IPS-18a (cell line): ENCODE measurements around the gene CRYGB.
"Not testable (repeated sequence)": the region's sequence is repeated elsewhere in the genome, so short reads cannot be mapped to it uniquely, and the experiment has no call there.

ENCODE experiments used
- H3K27ac ChIP-seq: one replicate; pipeline ENCODE4 v1.5.1; 2013; ENCODE audit warnings: low read length
- H3K27me3 ChIP-seq: one replicate; pipeline ENCODE4 v1.6.1; 2013; ENCODE audit warnings: mild to moderate bottlenecking, low read length; ENCODE audit not compliant: control insufficient read depth, insufficient read depth
- H3K36me3 ChIP-seq: one replicate; pipeline ENCODE4 v1.6.1; 2013; ENCODE audit warnings: low read depth, low read length; ENCODE audit not compliant: control insufficient read depth
- H3K4me1 ChIP-seq: one replicate; pipeline ENCODE4 v1.6.1; 2013; ENCODE audit warnings: low read depth, low read length; ENCODE audit not compliant: control insufficient read depth
- H3K4me3 ChIP-seq: one replicate; pipeline ENCODE4 v1.5.1; 2013; ENCODE audit warnings: low read length
- H3K9ac ChIP-seq: one replicate; pipeline ENCODE4 v1.6.1; 2013; ENCODE audit warnings: mild to moderate bottlenecking, low read length, moderate library complexity
- H3K9me3 ChIP-seq: one replicate; pipeline ENCODE4 v1.6.1; 2013; ENCODE audit warnings: low read depth, low read length; ENCODE audit not compliant: control insufficient read depth

The CRYGB gene

DNA sequence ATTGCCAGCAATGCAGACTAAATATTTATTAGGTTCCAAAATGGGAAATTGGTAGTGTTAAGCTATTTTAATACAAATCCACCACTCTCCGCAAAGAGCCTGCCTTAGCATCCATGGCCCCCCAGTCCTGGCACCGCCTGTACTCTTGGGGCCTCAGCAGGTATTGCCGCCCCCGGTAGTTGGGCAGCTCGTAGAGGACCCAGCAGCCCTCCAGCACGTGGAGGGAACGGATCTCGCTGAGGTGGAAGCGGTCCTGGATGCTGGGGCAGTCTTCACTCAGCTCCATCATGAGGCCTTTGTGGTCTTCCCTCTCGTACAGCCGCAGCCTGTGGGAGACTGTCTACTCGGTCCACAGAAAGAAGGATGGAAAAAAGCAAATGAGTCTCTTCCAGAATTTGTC is 17.8 kb downstream of the CRYGB start:
- no peaks in the 10 kb centered on the region for H3K9me3 ChIP-seq
- H3K4me3 ChIP-seq, result no peak overlapping the region
- H3K27me3 ChIP-seq, result no peaks in the 10 kb centered on the region
- H3K36me3 ChIP-seq, result no peaks in the 10 kb centered on the region
- no peaks in the 10 kb centered on the region for H3K4me1 ChIP-seq
- no peak overlapping the region for H3K9ac ChIP-seq
- no peak overlapping the region for H3K27ac ChIP-seq

DNA sequence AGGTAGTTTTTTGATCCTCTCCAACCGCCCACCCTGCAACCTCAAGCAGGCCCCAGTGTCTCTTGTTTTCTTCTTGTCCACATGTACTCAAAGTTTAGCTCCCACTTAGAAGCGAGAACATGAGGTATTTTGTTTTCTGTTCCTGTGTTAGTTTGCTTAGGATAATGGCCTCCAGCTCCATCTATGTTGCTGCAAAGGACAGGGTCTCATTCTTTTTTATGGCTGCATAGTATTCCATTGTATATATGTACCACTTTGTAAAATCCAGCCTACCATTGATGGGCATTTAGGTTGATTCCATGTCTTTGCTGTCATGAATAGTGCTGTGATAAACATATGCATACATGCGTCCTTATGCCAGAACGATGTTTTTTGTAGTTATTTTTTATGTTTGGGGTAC is 18.9 kb downstream of the CRYGB start:
- Histone ChIP-seq H3K36me3 (no peaks in the 10 kb centered on the region), H3K4me3 (no peak overlapping the region), H3K4me1 (no peaks in the 10 kb centered on the region), H3K9me3 (no peaks in the 10 kb centered on the region), H3K27ac (no peak overlapping the region), H3K27me3 (no peaks in the 10 kb centered on the region), H3K9ac (no peak overlapping the region)

DNA sequence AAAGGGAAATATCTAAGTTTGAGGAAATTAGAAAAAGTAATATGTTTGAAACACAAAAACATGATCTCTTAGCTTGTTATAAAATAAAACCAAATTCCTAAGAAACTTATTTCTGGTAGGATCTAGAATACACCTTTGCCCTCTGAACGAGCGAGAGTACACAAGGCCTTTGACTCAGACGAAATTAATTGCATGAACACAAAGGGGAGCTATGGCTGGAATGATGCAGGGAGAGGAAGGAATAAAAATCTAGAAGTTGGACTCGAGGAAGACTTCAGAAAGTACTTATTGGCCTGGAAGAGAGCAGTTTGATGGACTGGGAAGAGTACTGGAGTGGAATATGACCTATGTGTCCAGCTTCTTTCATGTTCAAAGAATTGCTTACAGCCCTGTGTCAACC is 20.7 kb downstream of the CRYGB start:
- Histone ChIP-seq H3K36me3 (no peaks in the 10 kb centered on the region), H3K4me1 (no peaks in the 10 kb centered on the region), H3K27me3 (no peaks in the 10 kb centered on the region), H3K9me3 (no peaks in the 10 kb centered on the region), H3K9ac (no peak overlapping the region), H3K4me3 (no peak overlapping the region), H3K27ac (no peak overlapping the region)

DNA sequence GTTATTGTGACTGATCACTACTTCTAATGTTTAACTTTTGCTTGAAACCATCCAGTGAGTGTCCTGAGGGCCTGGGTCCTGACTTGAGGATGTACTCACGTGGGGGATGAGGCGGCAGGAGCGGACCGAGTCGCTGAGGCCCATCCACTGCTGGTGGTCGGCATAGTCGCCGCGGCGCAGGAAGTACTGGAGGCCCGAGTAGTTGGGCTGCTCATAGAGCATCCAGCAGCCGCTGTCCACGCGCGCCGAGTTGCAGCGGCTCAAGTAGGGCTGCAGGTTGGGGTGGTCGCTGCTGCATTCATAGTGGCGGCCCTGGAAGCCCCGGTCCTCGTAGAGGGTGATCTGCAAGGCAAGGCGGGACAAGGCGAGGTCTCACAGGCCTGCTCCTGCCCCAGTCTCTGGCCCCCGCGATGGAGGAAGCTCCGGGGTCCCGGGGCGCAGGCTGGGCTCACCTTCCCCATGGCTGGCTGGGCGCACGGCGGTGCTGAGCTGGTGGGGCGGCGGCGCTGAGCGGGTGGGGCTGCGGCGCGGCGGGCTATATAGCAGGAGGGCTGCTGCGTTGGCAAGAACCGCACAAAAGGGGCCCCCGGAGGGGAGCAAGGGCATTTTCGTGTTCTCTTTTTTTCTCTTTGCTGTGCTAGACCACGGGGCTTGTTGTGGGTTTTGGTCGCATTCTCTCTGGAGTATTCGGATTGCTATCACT is 21.8 kb downstream of the CRYGB start, which contains the start of gene CRYGD:
CRYGD (minus strand) TSS at position 512 of the 703 bp plus-strand sequence; CDS start at position 461, 51 bp downstream.
- not testable (repeated sequence) for H3K36me3 ChIP-seq, H3K4me3 ChIP-seq, H3K4me1 ChIP-seq, H3K9me3 ChIP-seq, H3K9ac ChIP-seq, H3K27ac ChIP-seq, H3K27me3 ChIP-seq

DNA sequence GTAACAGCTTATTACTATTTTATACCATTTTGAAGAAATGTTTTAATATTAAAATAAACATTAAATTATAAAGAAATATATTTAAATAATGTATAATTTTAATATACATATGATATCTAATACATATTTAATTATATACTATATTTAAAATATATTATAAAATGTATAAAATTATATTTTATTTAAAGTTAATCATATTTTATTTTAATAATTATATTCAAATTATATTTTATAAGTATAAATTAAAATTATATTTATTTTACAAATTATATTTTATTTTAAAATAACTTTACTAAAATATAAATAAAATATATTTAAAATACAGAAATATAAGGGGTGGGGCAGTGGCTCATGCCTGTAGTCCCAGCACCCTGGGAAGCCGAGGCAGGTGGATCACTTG is 23.7 kb downstream of the CRYGB start:
- Histone ChIP-seq H3K9ac (no peak overlapping the region), H3K27me3 (no peaks in the 10 kb centered on the region), H3K4me3 (no peak overlapping the region), H3K9me3 (no peaks in the 10 kb centered on the region), H3K36me3 (no peaks in the 10 kb centered on the region), H3K4me1 (no peaks in the 10 kb centered on the region), H3K27ac (no peak overlapping the region)

DNA sequence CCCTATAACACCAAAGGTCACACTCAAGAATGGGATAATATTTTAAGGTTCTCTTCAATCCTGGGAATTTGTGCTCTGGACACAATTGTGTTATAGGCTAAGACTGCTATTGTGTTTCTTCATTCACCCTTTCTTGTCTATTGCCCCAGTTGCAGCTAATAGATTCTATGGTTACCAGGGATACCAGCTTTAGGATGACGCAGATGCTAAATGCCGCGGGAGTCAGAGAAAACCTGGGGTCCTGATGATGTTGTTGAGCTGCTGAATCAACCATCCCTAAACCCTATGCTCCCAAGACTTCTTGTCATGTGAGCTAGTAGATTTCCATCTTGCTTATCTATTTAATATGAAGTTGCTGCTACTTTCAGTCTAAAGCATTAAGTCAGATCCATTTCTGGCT is 27.0 kb downstream of the CRYGB start:
- H3K36me3 ChIP-seq, result no peaks in the 10 kb centered on the region
- no peak overlapping the region for H3K27ac ChIP-seq
- H3K9me3 ChIP-seq, result no peaks in the 10 kb centered on the region
- no peak overlapping the region for H3K9ac ChIP-seq
- H3K4me1 ChIP-seq, result no peaks in the 10 kb centered on the region
- H3K4me3 ChIP-seq, result no peak overlapping the region
- no peaks in the 10 kb centered on the region for H3K27me3 ChIP-seq

DNA sequence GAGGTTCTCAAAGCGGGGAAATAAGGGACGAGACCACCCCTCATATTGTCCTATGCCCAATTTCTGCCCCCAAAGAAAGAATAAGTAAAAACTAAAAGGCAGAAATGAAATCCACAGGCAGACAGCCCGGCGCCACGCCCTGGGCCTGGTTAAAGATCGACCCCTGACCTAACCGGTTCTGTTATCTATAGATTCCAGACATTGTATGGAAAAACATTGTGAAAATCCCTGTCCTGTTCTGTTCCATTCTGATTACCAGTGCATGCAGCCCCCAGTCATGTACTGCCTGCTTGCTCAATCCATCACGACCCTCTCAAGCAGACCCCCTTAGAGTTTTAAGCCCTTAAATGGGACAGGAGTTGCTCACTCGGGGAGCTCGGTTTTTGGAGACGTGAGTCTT is 28.6 kb downstream of the CRYGB start:
- H3K27ac ChIP-seq, H3K36me3 ChIP-seq, H3K9me3 ChIP-seq, H3K4me3 ChIP-seq, H3K9ac ChIP-seq, H3K27me3 ChIP-seq: not testable (repeated sequence)
- peaks cover 11% of the 10 kb centered on the region for H3K4me1 ChIP-seq

DNA sequence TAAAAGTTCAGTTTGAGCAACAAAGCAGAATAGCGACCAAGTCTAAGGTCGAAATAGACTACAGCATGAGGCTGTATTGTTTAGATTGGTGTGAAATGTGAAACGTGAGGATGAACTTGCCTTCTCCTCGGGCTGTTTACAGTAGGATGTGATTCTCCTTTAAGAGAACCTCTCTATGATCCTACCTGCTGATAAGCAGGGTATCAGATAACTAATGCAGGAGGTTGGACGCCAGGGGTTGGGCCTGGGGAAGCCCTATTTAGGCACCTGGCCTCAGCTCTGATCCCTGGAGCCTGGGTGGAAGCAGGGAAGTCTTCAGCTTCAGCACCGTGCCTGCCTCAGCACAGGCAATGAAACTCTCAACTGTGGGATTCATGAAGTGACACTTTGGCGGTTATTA is 33.0 kb downstream of the CRYGB start:
- Histone ChIP-seq H3K4me1 (peaks cover 17% of the 10 kb centered on the region), H3K27me3 (no peaks in the 10 kb centered on the region), H3K9me3 (no peaks in the 10 kb centered on the region), H3K9ac (peak overlapping the region; percentile 55), H3K4me3 (peak overlapping the region; percentile 63), H3K27ac (no peak overlapping the region), H3K36me3 (no peaks in the 10 kb centered on the region)

DNA sequence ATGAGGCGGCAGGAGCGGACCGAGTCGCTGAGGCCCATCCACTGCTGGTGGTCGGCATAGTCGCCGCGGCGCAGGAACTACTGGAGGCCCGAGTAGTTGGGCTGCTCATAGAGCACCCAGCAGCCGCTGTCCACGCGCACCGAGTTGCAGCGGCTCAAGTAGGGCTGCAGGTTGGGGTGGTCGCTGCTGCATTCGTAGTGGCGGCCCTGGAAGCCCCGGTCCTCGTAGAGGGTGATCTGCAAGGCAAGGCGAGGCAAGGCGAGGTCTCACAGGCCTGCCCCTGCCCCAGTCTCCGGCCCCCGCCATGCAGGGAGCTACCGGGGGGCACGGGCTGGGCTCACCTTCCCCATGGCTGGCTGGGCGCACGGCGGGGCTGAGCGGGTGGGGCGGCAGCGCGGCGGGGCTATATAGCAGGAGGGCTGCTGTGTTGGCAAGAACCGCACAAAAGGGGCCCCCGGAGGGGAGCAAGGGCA is 33.6 kb downstream of the CRYGB start:
- H3K27me3 ChIP-seq, H3K36me3 ChIP-seq, H3K9me3 ChIP-seq, H3K27ac ChIP-seq: not testable (repeated sequence)
- Histone ChIP-seq H3K4me1 (peaks cover 23% of the 10 kb centered on the region), H3K4me3 (peak overlapping the region; percentile 63), H3K9ac (peak overlapping the region; percentile 55)

DNA sequence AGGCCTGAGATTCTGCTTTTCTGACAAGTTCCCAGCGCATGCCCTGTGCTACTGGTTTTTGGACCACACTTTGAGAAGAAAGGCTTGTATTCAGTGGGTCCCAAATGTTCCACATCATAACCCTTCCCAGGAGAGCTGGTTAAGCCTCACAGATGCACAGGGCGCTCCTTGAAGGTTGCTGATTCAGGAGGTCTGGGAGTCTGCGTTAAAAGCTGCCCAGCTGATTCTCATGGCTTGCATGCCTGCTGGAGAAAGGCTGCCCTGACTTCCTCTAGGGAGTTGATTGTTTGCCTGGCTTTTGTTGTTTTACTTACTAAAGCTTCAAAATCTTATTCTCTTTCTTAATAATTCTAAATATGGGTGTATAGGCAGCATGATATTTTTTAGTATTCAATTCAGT is 42.3 kb downstream of the CRYGB start:
- Histone ChIP-seq H3K27me3 (no peaks in the 10 kb centered on the region), H3K36me3 (no peaks in the 10 kb centered on the region), H3K9ac (no peak overlapping the region), H3K4me1 (peaks cover 12% of the 10 kb centered on the region), H3K4me3 (no peak overlapping the region), H3K9me3 (no peaks in the 10 kb centered on the region), H3K27ac (no peak overlapping the region)

DNA sequence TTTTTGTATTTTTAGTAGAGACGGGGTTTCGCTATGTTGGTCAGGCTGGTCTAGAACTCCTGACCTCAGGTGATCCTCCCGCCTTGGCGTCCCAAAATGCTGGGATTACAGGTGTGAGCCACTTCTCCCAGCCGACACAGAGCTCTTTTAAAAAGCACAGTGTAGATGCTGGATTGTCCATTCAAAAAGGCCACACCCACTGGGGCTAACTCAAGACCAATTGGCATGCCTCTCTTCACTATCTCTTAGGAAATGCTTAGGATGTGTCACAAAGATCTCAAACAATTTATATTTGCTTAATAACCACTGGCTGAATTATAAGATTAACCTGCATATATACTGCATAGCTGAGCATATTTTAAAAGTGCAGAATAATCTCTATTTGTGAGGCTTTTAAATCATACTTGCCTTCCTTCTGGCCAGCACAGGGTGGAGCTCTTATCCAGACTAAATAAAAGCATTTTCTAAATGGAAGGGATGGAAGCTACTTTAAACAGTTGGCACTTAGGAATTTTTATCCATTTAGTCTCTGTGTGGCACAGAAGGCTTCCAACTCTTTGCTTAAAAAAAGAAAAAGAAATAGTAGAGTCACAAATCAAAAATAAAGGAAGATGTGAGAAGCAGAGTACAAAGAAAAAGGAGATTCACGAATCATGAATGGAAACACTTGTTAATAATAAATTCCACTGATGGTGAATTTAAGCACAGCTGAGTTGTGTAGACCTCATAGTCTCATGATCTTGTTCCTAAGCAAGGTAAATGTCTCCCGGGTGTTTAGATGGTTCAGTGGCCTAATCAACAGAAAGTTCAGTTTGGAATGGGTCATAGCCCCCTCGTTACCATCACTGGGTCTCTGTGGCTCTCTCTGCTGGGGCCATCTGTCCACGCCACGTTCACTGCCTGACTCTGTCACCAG is 44.0 kb downstream of the CRYGB start:
- no peaks in the 10 kb centered on the region for H3K36me3 ChIP-seq
- no peak overlapping the region for H3K9ac ChIP-seq
- no peaks in the 10 kb centered on the region for H3K4me1 ChIP-seq

More for the DNA sequence above, 44.0 kb downstream of the CRYGB start:
- Histone ChIP-seq H3K27me3 (no peaks in the 10 kb centered on the region), H3K9me3 (no peaks in the 10 kb centered on the region), H3K27ac (no peak overlapping the region), H3K4me3 (no peak overlapping the region)
